Stimulated activated memory B cell treated with anti-CD40 and anti-IgM and Interleukin-4, amounts not matched to agents 10 μg/mL and 1 μg/mL and 100 μg/mL, for 72 hours (primary cell): ENCODE measurements around the gene TMEM51.

Source experiments
- ATAC-seq: fragments of 150-1000 bp; cut with Tn5 transposase; 2 replicates; pipeline ENCODE4 v1.10.0; 2021
- H3K27ac Mint-ChIP-seq: one replicate; pipeline ENCODE4 v1.8.0; 2022; ENCODE audit warnings: mild to moderate bottlenecking, mixed read lengths
- H3K27me3 Mint-ChIP-seq: one replicate; pipeline ENCODE4 v1.8.0; 2022; ENCODE audit warnings: mixed read lengths
- H3K36me3 Mint-ChIP-seq: one replicate; pipeline ENCODE4 v1.8.0; 2022; ENCODE audit warnings: mixed read lengths
- H3K4me1 Mint-ChIP-seq: one replicate; pipeline ENCODE4 v1.8.0; 2022; ENCODE audit warnings: mixed read lengths
- H3K4me3 Mint-ChIP-seq: one replicate; pipeline ENCODE4 v1.8.0; 2022; ENCODE audit warnings: mild to moderate bottlenecking, moderate library complexity, mixed read lengths
- H3K9me3 Mint-ChIP-seq: one replicate; pipeline ENCODE4 v1.8.0; 2022; ENCODE audit warnings: mixed read lengths

The TMEM51 gene

GRCh38 chr1:15155888-15156741 lies 2.6 kb downstream of the TMEM51 start:
- Mint-ChIP-seq H3K27ac (no peak overlapping the region), H3K9me3 (no peaks in the 10 kb centered on the region), H3K4me1 (peaks cover 28% of the 10 kb centered on the region), H3K36me3 (no peaks in the 10 kb centered on the region), H3K27me3 (peaks cover 57% of the 10 kb centered on the region), H3K4me3 (no peak overlapping the region)
- no peak for ATAC-seq

GRCh38 chr1:15156807-15157380 lies 3.3 kb downstream of the TMEM51 start:
- H3K36me3 Mint-ChIP-seq, result no peaks in the 10 kb centered on the region
- H3K4me3 Mint-ChIP-seq, result no peak overlapping the region
- ATAC-seq, result no peak
- H3K27me3 Mint-ChIP-seq, result peaks cover 63% of the 10 kb centered on the region
- no peak overlapping the region for H3K27ac Mint-ChIP-seq
- no peaks in the 10 kb centered on the region for H3K9me3 Mint-ChIP-seq
- H3K4me1 Mint-ChIP-seq, result peaks cover 28% of the 10 kb centered on the region

- H3K4me3 Mint-ChIP-seq, result no peak overlapping the region
- H3K27ac Mint-ChIP-seq, result no peak overlapping the region
- no peaks in the 10 kb centered on the region for H3K9me3 Mint-ChIP-seq
- peaks cover 28% of the 10 kb centered on the region for H3K4me1 Mint-ChIP-seq
- no peak for ATAC-seq
- H3K27me3 Mint-ChIP-seq, result peaks cover 56% of the 10 kb centered on the region
- H3K36me3 Mint-ChIP-seq, result no peaks in the 10 kb centered on the region
These were observed 4.2 kb downstream of the TMEM51 start for GRCh38 chr1:15157524-15158399.

GRCh38 chr1:15158506-15159165 lies 5.1 kb downstream of the TMEM51 start:
- no peaks in the 10 kb centered on the region for H3K36me3 Mint-ChIP-seq
- H3K9me3 Mint-ChIP-seq, result no peaks in the 10 kb centered on the region
- no peak overlapping the region for H3K27ac Mint-ChIP-seq
- peaks cover 52% of the 10 kb centered on the region for H3K27me3 Mint-ChIP-seq
- H3K4me3 Mint-ChIP-seq, result no peak overlapping the region
- peaks cover 28% of the 10 kb centered on the region for H3K4me1 Mint-ChIP-seq
- no peak for ATAC-seq

- Mint-ChIP-seq H3K27ac (no peak overlapping the region), H3K9me3 (no peaks in the 10 kb centered on the region), H3K36me3 (no peaks in the 10 kb centered on the region), H3K27me3 (peaks cover 50% of the 10 kb centered on the region), H3K4me3 (no peak overlapping the region), H3K4me1 (peaks cover 27% of the 10 kb centered on the region)
- ATAC-seq, result no peak
These were observed 5.6 kb downstream of the TMEM51 start for GRCh38 chr1:15159166-15159555.

GRCh38 chr1:15160626-15161025 lies 7.1 kb downstream of the TMEM51 start:
- Mint-ChIP-seq H3K27ac (no peak overlapping the region), H3K27me3 (peaks cover 36% of the 10 kb centered on the region), H3K4me3 (no peak overlapping the region), H3K36me3 (no peaks in the 10 kb centered on the region), H3K9me3 (no peaks in the 10 kb centered on the region), H3K4me1 (peaks cover 16% of the 10 kb centered on the region)
- ATAC-seq, result no peak

- H3K4me3 Mint-ChIP-seq, result no peak overlapping the region
- no peaks in the 10 kb centered on the region for H3K9me3 Mint-ChIP-seq
- H3K27me3 Mint-ChIP-seq, result peaks cover 27% of the 10 kb centered on the region
- no peaks in the 10 kb centered on the region for H3K36me3 Mint-ChIP-seq
- H3K27ac Mint-ChIP-seq, result no peak overlapping the region
- no peaks in the 10 kb centered on the region for H3K4me1 Mint-ChIP-seq
- no peak for ATAC-seq
These were observed 13.8 kb downstream of the TMEM51 start for GRCh38 chr1:15167386-15167785.

GRCh38 chr1:15168479-15168878 lies 14.9 kb downstream of the TMEM51 start:
- Mint-ChIP-seq H3K4me1 (no peaks in the 10 kb centered on the region), H3K27me3 (peaks cover 34% of the 10 kb centered on the region), H3K9me3 (no peaks in the 10 kb centered on the region), H3K27ac (no peak overlapping the region), H3K4me3 (no peak overlapping the region), H3K36me3 (no peaks in the 10 kb centered on the region)
- no peak for ATAC-seq

GRCh38 chr1:15170071-15170470 lies 16.5 kb downstream of the TMEM51 start:
- Mint-ChIP-seq H3K4me1 (no peaks in the 10 kb centered on the region), H3K27ac (no peak overlapping the region), H3K9me3 (no peaks in the 10 kb centered on the region), H3K4me3 (no peak overlapping the region), H3K36me3 (no peaks in the 10 kb centered on the region), H3K27me3 (peaks cover 40% of the 10 kb centered on the region)
- ATAC-seq, result no peak

- no peaks in the 10 kb centered on the region for H3K36me3 Mint-ChIP-seq
These were observed 17.8 kb downstream of the TMEM51 start for GRCh38 chr1:15171271-15171908.

GRCh38 chr1:15172405-15173259 lies 19.1 kb downstream of the TMEM51 start:
- Mint-ChIP-seq H3K27me3 (peaks cover 65% of the 10 kb centered on the region), H3K4me3 (no peak overlapping the region), H3K4me1 (no peaks in the 10 kb centered on the region), H3K36me3 (no peaks in the 10 kb centered on the region), H3K27ac (no peak overlapping the region), H3K9me3 (peaks cover 6% of the 10 kb centered on the region)
- no peak for ATAC-seq

More at GRCh38 chr1:15171271-15171908, 17.8 kb downstream of the TMEM51 start:
- Mint-ChIP-seq H3K9me3 (peaks cover 6% of the 10 kb centered on the region), H3K4me1 (no peaks in the 10 kb centered on the region), H3K27ac (no peak overlapping the region), H3K27me3 (peaks cover 53% of the 10 kb centered on the region), H3K4me3 (no peak overlapping the region)
- ATAC-seq, result no peak

GRCh38 chr1:15173863-15174614 lies 20.5 kb downstream of the TMEM51 start:
- H3K9me3 Mint-ChIP-seq, result peaks cover 6% of the 10 kb centered on the region
- H3K4me3 Mint-ChIP-seq, result no peak overlapping the region
- peaks cover 79% of the 10 kb centered on the region for H3K27me3 Mint-ChIP-seq
- no peaks in the 10 kb centered on the region for H3K36me3 Mint-ChIP-seq
- ATAC-seq, result no peak
- no peaks in the 10 kb centered on the region for H3K4me1 Mint-ChIP-seq
- H3K27ac Mint-ChIP-seq, result no peak overlapping the region

- Mint-ChIP-seq H3K4me3 (no peak overlapping the region), H3K27me3 (peaks cover 75% of the 10 kb centered on the region), H3K9me3 (peaks cover 6% of the 10 kb centered on the region), H3K36me3 (no peaks in the 10 kb centered on the region), H3K4me1 (no peaks in the 10 kb centered on the region), H3K27ac (no peak overlapping the region)
- no peak for ATAC-seq
These were observed 21.1 kb downstream of the TMEM51 start for GRCh38 chr1:15174615-15174983.
